HG03432 (cell line): Measurements from ENCODE around the gene ADCY3.
"Not testable (repeated sequence)": the region's sequence is repeated elsewhere in the genome, so short reads cannot be mapped to it uniquely, and the experiment has no call there.

Experiments
- ATAC-seq: cut with Tn5 transposase; IDR thresholded peaks from one replicate; pipeline ENCODE4 v1.9.1; 2021; ENCODE audit warnings: mild to moderate bottlenecking, moderate library complexity; ENCODE audit not compliant: unreplicated experiment

The ADCY3 gene

DNA sequence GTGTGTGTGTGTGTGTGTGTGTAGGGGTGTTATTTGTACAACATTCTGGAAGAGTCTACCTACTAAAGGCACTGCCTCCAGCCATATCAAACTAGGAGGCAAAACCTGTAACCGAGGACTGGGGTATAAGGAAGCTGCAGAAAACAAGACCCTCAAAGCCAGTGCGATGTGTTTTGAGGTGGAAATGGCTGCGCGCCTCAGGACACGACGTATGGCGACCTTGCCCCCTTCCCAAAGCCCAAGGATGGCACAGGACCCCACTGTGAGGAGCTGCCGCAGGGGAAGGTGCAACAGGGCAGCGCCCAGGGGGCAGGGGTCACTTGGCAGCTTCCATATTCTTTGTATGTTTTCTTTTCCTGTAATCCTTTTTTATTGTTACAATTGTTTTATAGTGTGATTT lies 67.0 kb downstream of the ADCY3 start:
- ATAC-seq = no peak

DNA sequence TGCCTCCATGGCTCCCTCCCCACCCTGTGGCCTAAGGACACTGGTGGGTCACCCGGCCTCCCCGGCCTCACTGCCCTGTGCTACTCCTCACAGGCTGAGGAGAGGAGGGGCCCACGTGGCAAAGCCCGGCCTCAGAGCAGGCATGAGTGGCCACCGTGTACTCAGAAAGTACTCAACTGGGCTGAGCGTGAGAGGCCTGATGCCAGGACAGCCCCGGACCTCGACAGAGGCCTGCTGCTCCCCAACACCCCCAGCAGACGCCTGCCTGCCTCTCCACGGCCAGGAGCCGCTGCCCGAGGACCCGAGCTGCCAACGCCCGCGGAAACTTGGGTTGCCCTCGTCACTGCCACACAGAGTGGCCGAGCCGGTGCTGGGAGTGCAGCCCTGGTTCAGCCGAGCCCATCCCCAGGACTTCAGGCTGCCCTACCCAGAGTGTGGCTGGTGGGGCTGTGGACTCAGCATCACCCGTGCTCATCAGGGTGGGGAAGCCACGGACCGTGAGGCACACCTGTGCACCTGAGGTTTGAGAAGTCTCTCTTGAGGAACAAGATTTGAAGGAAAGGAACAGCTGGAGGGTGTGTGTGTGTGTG lies 67.5 kb downstream of the ADCY3 start:
- ATAC-seq = no peak

- ATAC-seq = no peak
These were observed 68.0 kb downstream of the ADCY3 start for GRCh38 chr2:24852026-24852425.

DNA sequence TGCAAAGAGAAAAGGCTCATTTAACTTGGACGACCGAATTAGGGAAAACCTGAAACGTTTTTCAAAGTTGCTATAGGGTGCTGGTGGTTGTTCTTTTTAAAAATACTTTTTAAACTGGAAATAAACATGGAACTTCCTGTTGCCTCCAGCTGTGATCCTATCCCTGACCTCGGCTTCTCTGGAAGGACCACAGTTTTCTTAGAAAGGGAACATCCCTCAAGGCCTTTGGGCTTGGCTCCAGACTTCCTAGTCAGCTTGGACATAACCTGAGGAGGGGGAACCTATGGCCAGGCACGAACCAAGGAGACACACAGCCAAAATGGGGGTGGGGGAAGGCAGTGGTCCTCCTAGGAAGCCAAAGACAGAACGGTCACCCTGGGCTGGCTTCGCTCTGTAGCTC lies 69.1 kb downstream of the ADCY3 start:
- no peak for ATAC-seq

- no peak for ATAC-seq
These were observed 74.3 kb downstream of the ADCY3 start for GRCh38 chr2:24845691-24846090.

GRCh38 chr2:24844023-24844685 lies 75.9 kb downstream of the ADCY3 start:
- ATAC-seq = no peak

- ATAC-seq = no peak
These were observed 76.6 kb downstream of the ADCY3 start for GRCh38 chr2:24843330-24843860.

- ATAC-seq = no peak
These were observed 77.7 kb downstream of the ADCY3 start for GRCh38 chr2:24842081-24843050.

DNA sequence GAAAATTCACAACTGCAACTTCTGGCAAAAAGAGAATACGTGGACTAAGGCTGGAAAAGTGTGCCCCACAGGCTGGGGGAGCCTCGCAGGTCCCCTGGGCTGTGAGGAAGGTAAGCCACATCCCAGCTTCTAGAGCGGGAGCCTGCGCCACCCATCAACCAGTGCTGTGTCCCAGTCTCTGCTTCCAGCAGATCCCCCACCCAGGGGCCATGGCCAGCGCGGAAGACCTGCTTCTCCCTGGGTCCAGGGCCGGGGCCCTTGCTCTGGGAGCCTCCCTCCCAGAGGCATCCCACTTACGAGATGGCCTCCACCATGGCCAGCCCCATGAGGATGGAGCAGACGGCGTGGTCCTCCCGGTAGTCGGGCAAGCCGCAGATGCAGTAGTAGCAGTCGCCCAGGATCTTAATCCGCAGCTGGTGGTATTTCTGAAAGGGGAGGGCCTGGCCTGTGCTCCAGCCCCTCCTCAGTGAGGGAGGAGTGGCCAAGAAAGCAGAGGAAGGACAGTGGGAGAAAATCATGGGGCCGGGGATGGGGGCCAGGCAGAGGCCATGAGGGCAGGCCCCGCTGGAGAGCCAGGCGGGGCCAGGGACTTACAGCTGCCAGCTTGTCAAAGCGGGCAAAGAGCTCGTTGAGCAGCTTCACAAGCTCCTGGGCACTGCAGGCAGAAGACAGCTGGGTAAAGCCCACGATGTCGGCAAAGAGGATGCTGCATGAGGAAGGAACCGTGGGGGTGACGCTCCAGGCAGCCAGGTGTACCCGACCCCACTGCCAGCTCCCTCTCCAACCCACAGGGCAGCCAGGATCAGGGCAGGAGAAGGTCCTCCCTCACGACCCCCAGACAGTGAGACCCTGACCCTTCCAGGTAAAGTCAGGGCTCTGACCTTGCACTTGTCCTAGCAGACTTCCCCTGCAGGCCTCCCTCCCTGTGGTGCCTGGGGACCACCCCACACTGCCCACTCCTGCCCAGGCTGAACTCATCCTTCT lies 78.8 kb downstream of the ADCY3 start:
- no peak for ATAC-seq

DNA sequence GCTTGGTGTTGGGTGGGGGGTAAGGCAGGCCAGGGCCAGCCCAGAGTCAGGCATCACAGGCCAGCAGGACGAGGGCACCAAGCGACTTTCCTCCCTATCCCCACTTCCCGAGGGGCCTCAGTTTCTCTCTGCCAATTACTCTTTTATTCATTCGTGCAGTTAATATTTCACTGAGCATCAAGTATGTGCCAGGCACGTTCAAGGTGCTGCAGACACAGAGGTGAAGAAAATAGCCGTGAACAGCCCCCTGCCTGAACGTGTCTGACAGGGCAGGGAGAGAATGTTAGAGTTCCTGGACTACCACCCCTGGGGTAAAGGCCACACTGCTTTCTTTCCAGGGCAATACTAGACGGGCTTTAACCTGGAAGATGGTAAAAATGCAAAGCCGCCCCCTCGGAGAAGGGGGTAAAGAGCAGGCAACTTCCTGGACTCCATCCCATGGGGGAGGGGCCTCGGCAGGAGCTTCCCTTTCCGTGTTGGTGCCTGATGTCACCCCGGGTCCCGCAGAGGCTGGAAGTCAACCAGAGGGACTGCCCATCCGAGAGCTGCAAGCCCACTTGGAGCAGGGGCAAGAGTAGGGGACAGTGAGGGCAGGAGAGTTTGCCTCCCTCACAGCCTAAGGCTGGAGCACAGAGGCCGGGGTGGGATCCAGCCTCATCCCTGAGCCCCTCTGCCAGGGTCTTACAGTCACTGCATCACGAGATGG lies 79.7 kb downstream of the ADCY3 start:
- no peak for ATAC-seq

- ATAC-seq = no peak
These were observed 80.3 kb downstream of the ADCY3 start for GRCh38 chr2:24839729-24840128.

DNA sequence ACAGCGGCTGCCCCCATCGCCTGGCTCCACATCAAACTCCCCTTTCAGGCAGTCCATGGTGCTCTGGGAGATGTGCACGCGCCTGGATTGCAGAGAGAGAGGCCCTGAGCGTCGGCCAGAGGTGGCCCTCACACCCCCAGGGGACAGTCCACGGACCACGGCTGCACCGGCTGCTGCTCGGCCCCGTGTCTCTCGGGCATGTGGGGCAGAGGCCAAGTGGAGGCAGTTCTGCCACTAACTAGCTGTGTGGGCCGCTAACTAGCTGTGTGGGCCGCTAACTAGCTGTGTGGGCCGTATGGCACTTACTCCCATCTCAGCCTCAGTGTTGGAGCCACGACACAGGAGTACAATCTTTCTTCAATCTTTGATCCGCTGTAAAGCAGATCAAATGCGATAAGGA lies 81.5 kb downstream of the ADCY3 start:
- no peak for ATAC-seq

- ATAC-seq = no peak
These were observed 82.0 kb downstream of the ADCY3 start for GRCh38 chr2:24837996-24838513.

DNA sequence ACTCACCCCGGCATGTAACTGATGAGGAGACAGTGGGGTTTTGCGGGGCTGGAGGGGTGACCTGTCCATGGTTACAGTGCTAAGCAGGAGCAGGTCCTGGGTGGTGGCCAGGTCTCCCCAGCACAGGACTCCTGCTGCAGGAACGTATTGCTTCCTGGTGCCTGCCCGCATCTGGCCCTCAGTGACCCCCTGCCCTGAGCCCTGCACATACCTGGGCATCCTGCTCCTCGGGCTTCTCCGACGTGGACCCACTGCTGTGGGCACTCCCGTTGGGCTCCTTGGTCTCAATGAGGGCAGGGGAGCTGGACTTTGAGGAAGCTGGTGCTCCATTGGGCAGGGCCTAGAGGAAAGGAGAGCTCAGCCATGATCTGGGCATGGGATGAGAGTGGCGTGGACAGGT lies 83.3 kb downstream of the ADCY3 start:
- no peak for ATAC-seq

- ATAC-seq = no peak
These were observed 83.8 kb downstream of the ADCY3 start for GRCh38 chr2:24836206-24836605.

- not testable (repeated sequence) for ATAC-seq
These were observed 84.6 kb downstream of the ADCY3 start for GRCh38 chr2:24835411-24835810.

DNA sequence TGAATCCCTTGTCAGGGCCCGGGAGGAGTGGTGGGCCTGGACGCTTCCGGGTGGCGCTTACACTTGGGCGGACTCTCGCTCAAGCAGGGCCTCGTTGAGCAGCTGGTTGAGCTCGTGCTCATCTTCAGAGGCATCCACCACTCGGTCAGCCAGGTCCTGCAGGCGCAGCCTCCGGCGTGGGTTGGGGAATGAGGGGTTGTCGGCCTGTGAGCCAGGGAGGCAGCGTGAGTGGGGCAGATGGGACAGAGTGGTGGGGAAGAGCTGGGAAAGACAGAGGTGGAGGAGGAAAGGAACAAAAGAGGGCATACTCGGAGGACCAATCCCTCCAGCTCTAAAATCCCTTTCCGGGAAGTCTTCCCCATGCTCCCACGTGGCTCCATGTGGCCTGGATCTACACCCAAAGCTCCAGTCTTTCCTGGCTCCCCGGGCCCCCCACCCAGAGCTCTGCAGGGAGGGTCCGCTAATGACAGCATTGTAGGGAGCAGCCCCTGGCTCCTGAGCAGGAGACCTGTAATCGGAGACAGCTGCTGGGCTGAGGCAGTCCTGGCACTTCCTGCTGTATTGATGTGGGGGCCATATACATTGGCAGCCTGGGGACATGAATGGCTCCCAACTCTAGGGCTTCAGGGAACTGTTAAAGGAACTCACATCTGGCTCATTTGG lies 85.2 kb downstream of the ADCY3 start:
- ATAC-seq = no peak

DNA sequence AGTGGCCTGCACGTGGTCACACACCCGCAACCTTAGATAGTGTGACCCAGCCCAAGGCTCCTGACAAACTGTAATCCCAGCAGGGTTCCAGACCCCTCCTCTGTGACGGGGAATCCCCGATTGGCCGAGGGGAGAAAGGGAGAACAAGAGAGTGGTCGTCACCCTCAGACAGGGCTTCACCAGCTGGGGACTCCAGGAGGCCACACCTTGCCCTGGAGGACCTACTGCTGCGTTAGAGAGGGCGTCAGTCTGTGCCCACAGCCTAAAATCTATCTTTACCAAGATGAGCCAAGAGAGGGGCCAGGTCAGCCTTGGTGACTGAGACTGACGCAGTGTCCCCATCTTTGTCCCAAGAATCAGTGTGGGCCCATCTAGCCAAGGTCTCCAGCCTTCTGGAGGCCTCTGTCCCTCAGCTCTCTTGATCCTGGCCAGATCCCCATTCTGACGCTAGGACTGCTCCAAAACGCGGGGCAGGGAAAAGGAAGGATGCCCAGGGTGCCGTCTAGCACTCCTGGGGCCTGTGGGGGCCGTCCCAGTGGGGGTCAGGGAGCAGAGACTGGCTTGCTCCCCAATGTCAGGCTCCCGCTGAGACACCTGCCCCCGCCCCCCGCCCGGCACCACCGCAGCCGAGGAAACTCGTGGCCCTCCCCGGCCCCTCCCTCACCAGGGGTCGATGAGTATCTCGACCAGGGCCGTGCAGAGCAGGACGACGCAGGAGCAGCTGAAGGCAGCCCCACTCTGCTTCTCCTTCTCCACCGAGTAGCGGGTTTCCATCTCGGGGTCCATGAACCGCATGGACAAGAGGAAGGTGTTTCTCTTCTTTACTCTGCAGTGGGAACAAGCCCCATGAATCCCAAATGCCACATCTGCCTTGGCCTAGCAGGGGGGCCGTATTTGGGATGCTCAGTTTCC lies 86.0 kb downstream of the ADCY3 start:
- ATAC-seq = no peak
